ENCODE results near the gene TTLL11. TPM values are rescaled to one million over a fixed set of nuclear protein-coding genes. Genes with fewer than 3 reads are reported as not detected.
A peak's percentile ranks its signal among the peaks of the same experiment; 100 is the strongest.

The TTLL11 gene
- total RNA-seq, 2 donors from 2014 or later = 4.5 to 6.5 TPM

- intact Hi-C loops (cut with DNase I) = no loop called here
- ATAC-seq = no peak
- DNase-seq = no peak
These were observed 150.8 kb downstream of the TTLL11 start for GRCh38 chr9:121942313-121942712.

- no peak for DNase-seq
- no peak for ATAC-seq
- intact Hi-C loops (cut with DNase I) = no loop called here
These were observed 153.5 kb downstream of the TTLL11 start for GRCh38 chr9:121939643-121940042.

GRCh38 chr9:121938621-121939020 lies 154.5 kb downstream of the TTLL11 start:
- DNase-seq (no peak), ATAC-seq (no peak)
- intact Hi-C loops (cut with DNase I) = no loop called here

- ATAC-seq = no peak
- intact Hi-C loops (cut with DNase I) = no loop called here
- no peak for DNase-seq
These were observed 155.9 kb downstream of the TTLL11 start for GRCh38 chr9:121937240-121937639.

GRCh38 chr9:121935739-121936138 lies 157.4 kb downstream of the TTLL11 start:
- intact Hi-C loops (cut with DNase I) = no loop called here
- no peak for ATAC-seq
- no peak for DNase-seq

GRCh38 chr9:121930956-121931355 lies 162.2 kb downstream of the TTLL11 start:
- no peak for ATAC-seq
- DNase-seq = no peak
- intact Hi-C loops (cut with DNase I) = no loop called here

GRCh38 chr9:121929893-121930875 lies 162.9 kb downstream of the TTLL11 start:
- ATAC-seq = no peak
- DNase-seq = no peak
- intact Hi-C loops (cut with DNase I) = no loop called here

GRCh38 chr9:121927636-121928035 lies 165.5 kb downstream of the TTLL11 start:
- intact Hi-C loops (cut with DNase I) = no loop called here
- no peak for ATAC-seq
- no peak for DNase-seq

- intact Hi-C loops (cut with DNase I) = no loop called here
- ATAC-seq (no peak), DNase-seq (no peak)
These were observed 166.0 kb downstream of the TTLL11 start for GRCh38 chr9:121927081-121927480.

GRCh38 chr9:121926351-121926801 lies 166.7 kb downstream of the TTLL11 start:
- peak in 1 of 2 donors; percentile 59 for ATAC-seq
- intact Hi-C loops (cut with DNase I) = no loop called here

GRCh38 chr9:121925935-121926334 lies 167.2 kb downstream of the TTLL11 start:
- ATAC-seq = no peak
- intact Hi-C loops (cut with DNase I) = no loop called here
- DNase-seq = no peak

More at GRCh38 chr9:121926351-121926801, 166.7 kb downstream of the TTLL11 start:
- DNase-seq = no peak

GRCh38 chr9:121924700-121925099 lies 168.4 kb downstream of the TTLL11 start:
- DNase-seq (no peak), ATAC-seq (no peak)
- intact Hi-C loops (cut with DNase I) = no loop called here

- ATAC-seq (no peak), DNase-seq (no peak)
- intact Hi-C loops (cut with DNase I) = no loop called here
These were observed 171.7 kb downstream of the TTLL11 start for GRCh38 chr9:121921444-121921843.

GRCh38 chr9:121917375-121918335 lies 175.5 kb downstream of the TTLL11 start:
- no peak for DNase-seq
- intact Hi-C loops (cut with DNase I) = no loop called here
- ATAC-seq = no peak

- ATAC-seq (no peak), DNase-seq (no peak)
- intact Hi-C loops (cut with DNase I) = no loop called here
These were observed 177.8 kb downstream of the TTLL11 start for GRCh38 chr9:121915304-121915625.

- intact Hi-C loops (cut with DNase I) = no loop called here
- no peak for DNase-seq
- ATAC-seq = no peak
These were observed 178.4 kb downstream of the TTLL11 start for GRCh38 chr9:121914604-121915303.

- intact Hi-C loops (cut with DNase I) = no loop called here
- ATAC-seq (no peak), DNase-seq (no peak)
These were observed 179.0 kb downstream of the TTLL11 start for GRCh38 chr9:121914017-121914595.

- DNase-seq = no peak
- intact Hi-C loops (cut with DNase I) = no loop called here
- no peak for ATAC-seq
These were observed 180.1 kb downstream of the TTLL11 start for GRCh38 chr9:121912812-121913627.

Data from left cardiac atrium (tissue), 4 donors.